Anterior cingulate cortex (tissue), 58 donors: Measurements from ENCODE around the gene ITPKB.

Experiments
- DNase-seq, 58 donors: peaks; one replicate each; lab custom pipeline; 2025; lab: John Stamatoyannopoulos, UW

Gene ITPKB

GRCh38 chr1:226593541-226593940 lies 145.5 kb downstream of the ITPKB start:
- DNase-seq = no peak

- DNase-seq = no peak
Measured at GRCh38 chr1:226590614-226591013, 148.5 kb downstream of the ITPKB start.

- DNase-seq = peak in 3 of 58 donors; percentile 8 to 31 (median 14)
Measured at GRCh38 chr1:226589008-226589733, 149.9 kb downstream of the ITPKB start.

DNA sequence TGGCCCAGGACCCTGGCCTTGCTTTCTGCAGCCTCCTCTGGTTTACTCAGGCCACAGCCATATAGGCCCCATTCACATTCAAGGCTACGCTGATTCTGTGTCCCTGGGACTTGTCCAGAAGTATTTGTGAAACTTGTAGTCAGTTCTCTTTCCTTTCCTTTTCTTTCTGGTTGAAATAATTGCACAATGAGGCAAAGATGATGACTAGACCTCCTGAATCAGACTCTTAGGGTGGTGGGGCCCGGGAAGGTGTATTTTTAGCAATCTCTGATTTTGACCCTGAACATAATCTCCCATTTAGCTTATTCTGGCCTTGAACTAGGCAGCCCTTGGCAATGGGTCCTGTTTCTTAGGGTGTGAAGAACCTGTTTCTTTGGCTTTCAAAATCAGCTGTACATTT lies 150.6 kb downstream of the ITPKB start:
- no peak for DNase-seq

DNA sequence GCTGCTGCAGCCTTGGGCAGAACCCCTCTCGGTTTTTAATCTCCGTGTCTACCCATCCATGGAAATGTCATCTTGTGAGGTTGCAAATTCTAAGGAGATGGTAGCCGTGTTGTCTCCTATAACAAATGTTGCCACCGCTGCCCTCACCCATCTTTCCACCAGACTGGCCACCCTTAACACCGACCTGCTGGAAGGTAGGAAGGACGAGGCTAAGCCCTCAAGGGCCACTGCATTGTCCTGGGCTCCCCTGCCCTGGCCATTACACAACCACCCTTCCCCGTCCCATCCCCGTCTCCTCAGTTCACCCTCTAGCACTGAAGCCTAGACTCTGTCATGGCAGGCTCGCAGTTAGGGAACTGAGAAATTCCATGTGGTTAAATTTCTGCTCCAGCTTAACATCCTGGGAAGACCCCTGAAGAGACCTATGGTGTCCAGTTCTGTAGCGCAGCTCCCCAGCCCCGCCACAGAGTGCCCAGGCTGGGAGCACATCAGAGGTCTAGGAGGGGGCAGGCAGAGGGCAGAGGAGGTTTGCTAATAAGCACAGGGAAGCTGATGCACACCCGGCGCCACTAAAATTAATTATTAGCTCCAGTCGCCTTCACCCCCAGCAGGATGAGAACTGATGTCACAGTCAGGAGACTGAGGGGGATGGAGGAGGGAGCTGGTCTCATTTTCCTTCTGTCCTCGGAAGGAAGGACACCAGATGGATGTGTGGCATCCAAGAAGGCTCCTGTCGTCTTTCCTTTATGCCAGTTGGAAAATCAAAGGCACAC lies 152.2 kb downstream of the ITPKB start:
- DNase-seq = no peak

DNA sequence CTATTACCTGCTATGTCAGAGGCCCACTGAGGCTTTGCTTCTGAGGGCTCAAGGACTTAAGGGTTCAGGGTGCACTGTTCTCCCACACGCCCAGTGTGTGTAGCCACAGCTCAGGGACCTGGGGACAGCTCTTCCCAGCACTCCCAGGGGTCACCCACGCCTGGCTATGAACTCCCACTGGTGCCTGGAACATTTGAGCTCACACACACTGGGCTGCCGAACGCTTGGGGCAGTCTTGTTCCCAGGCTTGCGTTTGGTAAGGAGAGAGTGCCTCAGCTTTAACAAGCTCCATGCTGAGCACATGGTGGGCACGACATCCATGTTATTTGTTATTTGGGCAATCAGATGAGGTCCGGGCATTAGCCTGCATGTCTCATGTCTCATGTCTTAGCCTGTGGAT lies 153.0 kb downstream of the ITPKB start:
- DNase-seq = no peak

- no peak for DNase-seq
Measured at GRCh38 chr1:226584164-226584563, 154.9 kb downstream of the ITPKB start.

DNA sequence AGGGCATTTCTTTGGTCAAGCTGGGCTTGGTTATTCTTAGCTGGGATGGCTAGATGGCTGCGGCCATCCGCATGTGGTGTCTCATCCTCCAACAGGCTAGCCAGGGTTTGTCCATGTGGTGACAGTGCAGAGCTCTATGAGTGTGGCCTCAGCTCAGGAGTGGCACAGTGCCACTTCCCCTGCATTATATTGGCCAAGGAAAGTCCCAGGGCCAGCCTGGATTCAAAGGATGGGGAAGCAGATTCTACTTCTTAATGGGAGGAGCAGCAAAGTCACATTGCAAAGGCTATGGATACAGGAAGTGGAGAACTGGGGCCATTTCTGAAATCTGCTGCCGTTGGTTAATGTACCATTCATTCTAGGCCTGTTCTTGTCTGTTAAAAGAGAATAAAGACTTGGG lies 156.1 kb downstream of the ITPKB start:
- no peak for DNase-seq
